Upper lobe of left lung (tissue), 4 donors: ENCODE measurements around the gene MARK2.

Experiments used
- POLR2A ChIP-seq, 4 donors: fragments of 450-650 bp; IDR thresholded peaks; one replicate each; pipeline ENCODE4 v1.5.1; 2016 to 2017; ENCODE audit warnings: antibody characterized with exemption in 4 of 4, mild to moderate bottlenecking in 2 of 4
- TF ChIP-seq, protein P1 (sequence below), 6 experiments: fragments of 450-650 bp in 4 of 6; fragments of 200-600 bp in 2 of 6; sonication (generic) in 2 of 6; IDR thresholded peaks; one replicate each; pipeline ENCODE4 v1.5.1; 2016 to 2019; ENCODE audit warnings: antibody characterized with exemption in 6 of 6

DNA sequence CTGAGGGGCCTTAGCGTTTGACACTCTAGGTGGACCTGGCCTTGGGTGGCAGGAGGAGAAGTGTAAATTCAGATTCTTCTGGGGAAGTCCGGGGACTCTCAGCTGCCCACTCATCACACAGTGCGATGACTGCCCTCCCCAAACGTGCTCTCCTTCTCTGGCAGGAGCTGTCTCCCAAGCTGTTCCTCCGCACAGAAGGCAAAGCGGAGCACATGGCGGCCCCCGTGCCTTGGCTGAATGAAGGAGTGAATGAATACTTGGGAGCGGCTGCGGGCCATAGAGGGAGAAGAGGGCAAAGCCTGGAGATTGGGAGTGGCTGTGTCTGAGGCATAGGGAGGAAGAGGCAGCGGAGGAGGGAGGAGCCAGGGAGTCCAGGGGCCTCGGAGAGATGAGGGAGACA, 93.0 kb downstream of the MARK2 start:
- TF ChIP-seq POLR2A (IDR thresholded peaks at IDR 0.05): no peak
- TF ChIP-seq, protein P1, sequence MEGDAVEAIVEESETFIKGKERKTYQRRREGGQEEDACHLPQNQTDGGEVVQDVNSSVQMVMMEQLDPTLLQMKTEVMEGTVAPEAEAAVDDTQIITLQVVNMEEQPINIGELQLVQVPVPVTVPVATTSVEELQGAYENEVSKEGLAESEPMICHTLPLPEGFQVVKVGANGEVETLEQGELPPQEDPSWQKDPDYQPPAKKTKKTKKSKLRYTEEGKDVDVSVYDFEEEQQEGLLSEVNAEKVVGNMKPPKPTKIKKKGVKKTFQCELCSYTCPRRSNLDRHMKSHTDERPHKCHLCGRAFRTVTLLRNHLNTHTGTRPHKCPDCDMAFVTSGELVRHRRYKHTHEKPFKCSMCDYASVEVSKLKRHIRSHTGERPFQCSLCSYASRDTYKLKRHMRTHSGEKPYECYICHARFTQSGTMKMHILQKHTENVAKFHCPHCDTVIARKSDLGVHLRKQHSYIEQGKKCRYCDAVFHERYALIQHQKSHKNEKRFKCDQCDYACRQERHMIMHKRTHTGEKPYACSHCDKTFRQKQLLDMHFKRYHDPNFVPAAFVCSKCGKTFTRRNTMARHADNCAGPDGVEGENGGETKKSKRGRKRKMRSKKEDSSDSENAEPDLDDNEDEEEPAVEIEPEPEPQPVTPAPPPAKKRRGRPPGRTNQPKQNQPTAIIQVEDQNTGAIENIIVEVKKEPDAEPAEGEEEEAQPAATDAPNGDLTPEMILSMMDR (IDR thresholded peaks at IDR 0.05): no peak
